Erythroblast (primary cell): ENCODE measurements around the gene NF1.

ENCODE experiments used
- GATA1 ChIP-seq: IDR thresholded peaks from 2 replicates; pipeline ENCODE4 v1.6.1; 2011; ENCODE audit warnings: low read depth, mild to moderate bottlenecking, control low read depth, low read length, moderate library complexity
- POLR2A ChIP-seq: IDR thresholded peaks from 2 replicates; pipeline ENCODE4 v1.6.1; 2011; ENCODE audit warnings: mild to moderate bottlenecking, low read length

- TF ChIP-seq POLR2A: no peak
- no peak for TF ChIP-seq GATA1
These were observed 35.8 kb upstream of the NF1 start for GRCh38 chr17:31058976-31059375.
